Gastrocnemius medialis (tissue), 4 donors: ENCODE measurements around the gene NOL4L. TPM values are rescaled to one million over a fixed set of nuclear protein-coding genes. Genes with fewer than 3 reads are reported as not detected.

Source experiments
- ATAC-seq, 2 donors: fragments of 150-250 bp; one replicate each; pipeline ENCODE4 v1.9.1; 2016
- DNase-seq, 2 donors: peaks; one replicate each; pipeline ENCODE4 v3.0.0-alpha.2; 2019
- H3K27ac ChIP-seq, 4 donors: fragments of 200-600 bp; sonication (generic); 1 replicate in 1 of 4; 2 replicates in 3 of 4; pipeline ENCODE4 v1.5.1; 2016 to 2018; ENCODE audit warnings: mild to moderate bottlenecking in 2 of 4, moderate library complexity in 1 of 4
- H3K27me3 ChIP-seq, 3 donors: fragments of 200-600 bp; sonication (generic) in 2 of 3; 1 replicate in 1 of 3; 2 replicates in 2 of 3; pipeline versions ENCODE4 v1.5.1 to v1.6.0; 2016 to 2019; ENCODE audit warnings: mild to moderate bottlenecking in 1 of 3, moderate library complexity in 1 of 3
- H3K36me3 ChIP-seq, 2 donors: fragments of 200-600 bp; sonication (generic) in 1 of 2; one replicate each; pipeline ENCODE4 v1.5.1; 2017 to 2018
- H3K4me1 ChIP-seq, 2 donors: fragments of 200-600 bp; sonication (generic) in 1 of 2; one replicate each; pipeline ENCODE4 v1.5.1; 2016 to 2017; ENCODE audit warnings: mild to moderate bottlenecking in 2 of 2
- H3K4me3 ChIP-seq, 4 donors: fragments of 200-600 bp; sonication (generic) in 3 of 4; 1 replicate in 1 of 4; 2 replicates in 3 of 4; pipeline ENCODE4 v1.5.1; 2016 to 2019; ENCODE audit warnings: mild to moderate bottlenecking in 2 of 4
- H3K9me3 ChIP-seq, 3 donors: fragments of 200-600 bp; sonication (generic) in 2 of 3; 1 replicate in 1 of 3; 2 replicates in 2 of 3; pipeline ENCODE4 v1.5.1; 2016 to 2019
- POLR2A ChIP-seq, 2 donors: fragments of 450-650 bp; IDR thresholded peaks; one replicate each; pipeline ENCODE4 v1.6.1; 2017; ENCODE audit warnings: antibody characterized with exemption in 2 of 2, mild to moderate bottlenecking in 2 of 2, moderate library complexity in 2 of 2
- in situ Hi-C, 4 donors: fragments of 200-750 bp; cut with MboI; loops; one replicate each; pipeline versions ENCODE4 v1.15.0 to v1.8.0; 2017; ENCODE audit warnings: low sequenced_read_pairs in 4 of 4
- intact Hi-C: fragments of 100-400 bp; cut with DNase I; formaldehyde crosslinking; loops from one replicate; pipeline ENCODE4 v1.15.1; 2023; ENCODE audit warnings: low total_unique reads
- total RNA-seq, 4 donors: library from RNA; depleted of rRNA; stranded (reverse); fragments of >200 nt; gene quantifications; one replicate each; pipeline versions ENCODE4 v1.1.0 to v1.2.3, GENCODE V29; 2016
- TF ChIP-seq, protein P1 (sequence below), 5 experiments: fragments of 450-650 bp in 3 of 5; fragments of 200-600 bp in 2 of 5; sonication (generic) in 2 of 5; IDR thresholded peaks in 4 of 5; conservative IDR thresholded peaks in 1 of 5; 1 replicate in 4 of 5; 2 replicates in 1 of 5; pipeline ENCODE4 v1.5.1; 2016 to 2019; ENCODE audit warnings: antibody characterized with exemption in 5 of 5, mild to moderate bottlenecking in 3 of 5, moderate library complexity in 3 of 5

NOL4L gene
- total RNA-seq, 4 donors from 2014 or later = 1.4 to 1.9 (median 1.7) TPM

DNA sequence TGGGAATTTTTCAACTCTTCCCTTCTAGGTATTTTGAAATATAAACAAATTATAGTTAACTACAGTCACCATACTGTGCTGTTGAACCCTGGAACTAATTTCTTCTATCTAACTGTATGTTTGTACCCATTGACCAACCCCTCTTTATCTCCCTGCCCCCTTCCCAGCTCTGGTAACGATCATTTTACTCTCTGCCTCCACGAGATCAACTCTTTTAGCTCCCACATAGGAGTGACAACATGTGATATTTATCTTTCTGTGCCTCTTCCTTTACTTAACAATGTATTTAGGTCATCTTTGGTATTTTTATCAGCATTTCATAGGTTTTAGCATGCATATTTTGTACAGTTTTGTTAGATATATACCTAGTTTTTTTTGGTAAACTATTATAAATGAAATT is 181.1 kb downstream of the NOL4L start:
- H3K9me3 ChIP-seq = no peaks in the 10 kb centered on the region
- H3K36me3 ChIP-seq = no peaks in the 10 kb centered on the region
- H3K4me3 ChIP-seq = no peak overlapping the region
- intact Hi-C loops (no loop called here), in situ Hi-C loops (no loop called here)
- H3K27me3 ChIP-seq = no peaks in the 10 kb centered on the region
- DNase-seq = no peak
- H3K27ac ChIP-seq = no peak overlapping the region
- TF ChIP-seq, protein P1, sequence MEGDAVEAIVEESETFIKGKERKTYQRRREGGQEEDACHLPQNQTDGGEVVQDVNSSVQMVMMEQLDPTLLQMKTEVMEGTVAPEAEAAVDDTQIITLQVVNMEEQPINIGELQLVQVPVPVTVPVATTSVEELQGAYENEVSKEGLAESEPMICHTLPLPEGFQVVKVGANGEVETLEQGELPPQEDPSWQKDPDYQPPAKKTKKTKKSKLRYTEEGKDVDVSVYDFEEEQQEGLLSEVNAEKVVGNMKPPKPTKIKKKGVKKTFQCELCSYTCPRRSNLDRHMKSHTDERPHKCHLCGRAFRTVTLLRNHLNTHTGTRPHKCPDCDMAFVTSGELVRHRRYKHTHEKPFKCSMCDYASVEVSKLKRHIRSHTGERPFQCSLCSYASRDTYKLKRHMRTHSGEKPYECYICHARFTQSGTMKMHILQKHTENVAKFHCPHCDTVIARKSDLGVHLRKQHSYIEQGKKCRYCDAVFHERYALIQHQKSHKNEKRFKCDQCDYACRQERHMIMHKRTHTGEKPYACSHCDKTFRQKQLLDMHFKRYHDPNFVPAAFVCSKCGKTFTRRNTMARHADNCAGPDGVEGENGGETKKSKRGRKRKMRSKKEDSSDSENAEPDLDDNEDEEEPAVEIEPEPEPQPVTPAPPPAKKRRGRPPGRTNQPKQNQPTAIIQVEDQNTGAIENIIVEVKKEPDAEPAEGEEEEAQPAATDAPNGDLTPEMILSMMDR (IDR thresholded peaks at IDR 0.05 in 4 of 5, conservative IDR thresholded peaks at IDR 0.05 in 1 of 5) = no peak
- no peak for ATAC-seq
- peaks cover 5 to 6% of the 10 kb centered on the region in 2 donors for H3K4me1 ChIP-seq

DNA sequence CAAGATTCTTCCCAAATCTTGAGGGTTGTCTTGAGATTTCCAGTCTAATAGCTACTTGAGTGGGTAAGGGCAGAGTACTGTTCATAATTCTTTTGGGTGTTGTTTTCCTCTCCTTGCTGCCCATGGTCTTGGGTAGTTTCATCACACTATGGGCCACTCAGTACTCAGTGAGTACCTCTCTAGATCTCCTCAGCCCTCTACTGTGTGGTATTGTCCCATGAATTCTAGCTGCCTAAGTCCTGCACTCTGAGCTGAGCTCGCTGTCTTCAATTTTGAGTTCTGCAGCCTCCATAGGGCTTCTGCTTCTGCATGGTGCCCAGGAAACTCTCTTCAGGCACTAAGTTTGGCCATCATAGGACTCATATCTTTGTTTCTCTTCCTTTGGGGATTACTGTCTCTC is 184.7 kb downstream of the NOL4L start:
- in situ Hi-C loops (no loop called here), intact Hi-C loops (no loop called here)
- no peaks in the 10 kb centered on the region for H3K27me3 ChIP-seq
- no peak overlapping the region for H3K27ac ChIP-seq
- no peaks in the 10 kb centered on the region for H3K4me1 ChIP-seq
- no peak for DNase-seq
- no peak for ATAC-seq
- no peaks in the 10 kb centered on the region for H3K36me3 ChIP-seq
- H3K9me3 ChIP-seq = no peaks in the 10 kb centered on the region
- H3K4me3 ChIP-seq = no peak overlapping the region
- no peak for TF ChIP-seq POLR2A (IDR thresholded peaks at IDR 0.05)
- TF ChIP-seq, protein P1 (IDR thresholded peaks at IDR 0.05 in 4 of 5, conservative IDR thresholded peaks at IDR 0.05 in 1 of 5) = no peak

DNA sequence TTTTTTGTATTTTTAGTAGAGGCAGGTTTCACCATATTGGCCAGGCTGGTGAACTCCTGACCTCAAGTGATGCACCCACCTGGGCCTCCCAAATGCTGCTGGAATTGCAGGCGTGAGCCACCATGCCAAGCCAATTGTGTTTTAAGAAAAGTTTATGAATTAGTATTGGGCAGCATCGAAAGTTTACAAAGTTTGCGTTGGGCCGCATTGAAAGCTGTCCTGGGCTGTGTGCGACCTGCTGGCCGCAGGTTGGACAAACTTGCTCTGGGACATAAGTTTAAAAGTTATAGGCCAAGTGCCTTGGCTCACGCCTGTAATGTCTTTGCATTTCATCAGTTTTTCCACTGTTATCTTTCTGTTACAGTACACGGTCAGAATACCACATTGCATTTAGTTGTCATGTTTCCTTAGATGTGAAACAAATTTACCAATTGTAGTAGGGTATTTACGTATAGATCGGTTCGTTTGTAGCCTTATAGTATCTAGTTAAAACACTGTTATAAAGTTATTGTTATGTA is 187.5 kb downstream of the NOL4L start:
- DNase-seq (no peak), ATAC-seq (no peak)
- H3K27ac ChIP-seq = no peak overlapping the region
- H3K4me1 ChIP-seq = no peaks in the 10 kb centered on the region
- intact Hi-C loops (no loop called here), in situ Hi-C loops (no loop called here)
- no peaks in the 10 kb centered on the region for H3K27me3 ChIP-seq
- no peaks in the 10 kb centered on the region for H3K36me3 ChIP-seq
- H3K9me3 ChIP-seq = no peaks in the 10 kb centered on the region
- H3K4me3 ChIP-seq = no peak overlapping the region
- TF ChIP-seq, protein P1 (IDR thresholded peaks at IDR 0.05 in 4 of 5, conservative IDR thresholded peaks at IDR 0.05 in 1 of 5) = no peak
- TF ChIP-seq POLR2A (IDR thresholded peaks at IDR 0.05) = no peak

DNA sequence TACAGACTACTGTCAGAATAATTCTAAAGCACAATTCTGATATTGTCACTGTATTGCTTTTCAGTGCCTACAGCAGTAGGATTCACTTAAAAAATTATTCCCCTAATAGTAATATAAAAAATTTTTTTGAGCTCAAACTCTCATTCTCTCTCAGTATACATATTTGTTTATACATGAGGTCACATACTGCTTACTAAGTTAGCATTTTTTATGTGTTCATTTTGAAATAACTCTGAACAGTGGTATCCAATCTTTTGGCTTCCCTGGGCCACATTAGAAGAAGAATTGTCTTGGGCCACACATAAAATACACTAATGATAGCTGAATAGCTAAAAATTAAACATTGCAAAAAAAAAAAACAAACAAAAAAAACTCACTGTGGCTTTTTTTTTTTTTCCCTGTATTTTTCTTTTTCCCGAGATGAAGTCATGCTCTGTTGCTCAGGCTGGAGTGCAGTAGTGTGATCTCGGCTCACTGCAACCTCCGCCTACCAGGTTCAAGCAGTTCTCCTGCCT is 188.4 kb downstream of the NOL4L start:
- in situ Hi-C loops = no loop called here
- H3K4me3 ChIP-seq = no peak overlapping the region
- ATAC-seq (no peak), DNase-seq (no peak)
- H3K36me3 ChIP-seq = no peaks in the 10 kb centered on the region
- H3K9me3 ChIP-seq = no peaks in the 10 kb centered on the region
- intact Hi-C loops = no loop called here
- TF ChIP-seq, protein P1 (IDR thresholded peaks at IDR 0.05 in 4 of 5, conservative IDR thresholded peaks at IDR 0.05 in 1 of 5) = no peak
- TF ChIP-seq POLR2A (IDR thresholded peaks at IDR 0.05) = no peak
- H3K4me1 ChIP-seq = no peaks in the 10 kb centered on the region
- H3K27me3 ChIP-seq = no peaks in the 10 kb centered on the region
- no peak overlapping the region for H3K27ac ChIP-seq

DNA sequence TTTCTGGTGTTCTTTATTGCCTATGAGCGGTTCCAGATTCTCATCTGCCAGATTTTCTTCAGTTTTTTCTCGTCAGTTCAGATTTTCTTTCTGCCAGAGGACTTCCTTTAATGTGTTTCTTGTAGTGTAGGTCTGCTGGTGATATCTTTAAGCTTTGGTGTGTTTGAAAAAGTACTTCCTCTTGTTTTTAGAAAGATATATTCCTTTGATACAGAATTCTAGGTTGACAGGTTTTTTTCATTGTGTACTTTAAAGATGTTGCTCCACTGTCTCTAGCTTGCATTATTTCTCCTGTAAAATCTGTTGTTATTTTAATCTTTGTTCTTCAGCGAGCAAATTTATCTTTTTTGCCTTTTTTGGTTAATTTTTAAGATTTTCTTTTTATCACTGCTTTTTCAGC is 190.1 kb downstream of the NOL4L start:
- no peak for ATAC-seq
- H3K27ac ChIP-seq = no peak overlapping the region
- H3K4me3 ChIP-seq = no peak overlapping the region
- H3K9me3 ChIP-seq = no peaks in the 10 kb centered on the region
- H3K27me3 ChIP-seq = no peaks in the 10 kb centered on the region
- TF ChIP-seq, protein P1 (IDR thresholded peaks at IDR 0.05 in 4 of 5, conservative IDR thresholded peaks at IDR 0.05 in 1 of 5) = no peak
- TF ChIP-seq POLR2A (IDR thresholded peaks at IDR 0.05) = no peak
- intact Hi-C loops = no loop called here
- in situ Hi-C loops = no loop called here
- no peak for DNase-seq
- H3K36me3 ChIP-seq = peaks cover 0 to 11% of the 10 kb centered on the region in 2 donors
- H3K4me1 ChIP-seq = no peaks in the 10 kb centered on the region
